HG03066 (cell line): ENCODE measurements around the gene HECTD1.

ENCODE experiments used
- ATAC-seq: cut with Tn5 transposase; IDR thresholded peaks from one replicate; pipeline ENCODE4 v1.9.1; 2021; ENCODE audit warnings: low read depth; ENCODE audit not compliant: unreplicated experiment

Gene HECTD1

GRCh38 chr14:31162910-31163649, 44.5 kb downstream of the HECTD1 start:
- ATAC-seq, result no peak

DNA sequence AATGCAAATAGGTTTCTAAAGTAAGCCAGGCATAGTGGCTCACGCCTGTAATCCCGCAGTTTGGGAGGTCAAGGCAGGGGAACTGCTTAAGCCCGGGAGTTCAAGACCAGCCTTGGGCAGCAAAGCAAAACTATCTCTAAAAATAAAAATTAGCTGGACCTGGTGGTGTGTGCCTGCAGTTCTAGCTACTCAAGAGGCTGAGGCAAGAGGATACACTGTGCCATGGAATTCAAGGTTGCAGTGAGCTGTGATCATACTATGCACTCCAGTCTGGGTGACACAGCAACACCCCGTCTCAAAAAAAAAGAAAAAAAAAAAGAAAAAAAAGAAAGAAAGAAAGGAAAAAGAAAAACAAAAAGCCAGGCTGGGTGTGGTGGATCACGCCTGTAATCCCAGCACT, 46.3 kb downstream of the HECTD1 start:
- ATAC-seq, result no peak

- no peak for ATAC-seq
Observed at GRCh38 chr14:31159682-31160296, 47.8 kb downstream of the HECTD1 start.

DNA sequence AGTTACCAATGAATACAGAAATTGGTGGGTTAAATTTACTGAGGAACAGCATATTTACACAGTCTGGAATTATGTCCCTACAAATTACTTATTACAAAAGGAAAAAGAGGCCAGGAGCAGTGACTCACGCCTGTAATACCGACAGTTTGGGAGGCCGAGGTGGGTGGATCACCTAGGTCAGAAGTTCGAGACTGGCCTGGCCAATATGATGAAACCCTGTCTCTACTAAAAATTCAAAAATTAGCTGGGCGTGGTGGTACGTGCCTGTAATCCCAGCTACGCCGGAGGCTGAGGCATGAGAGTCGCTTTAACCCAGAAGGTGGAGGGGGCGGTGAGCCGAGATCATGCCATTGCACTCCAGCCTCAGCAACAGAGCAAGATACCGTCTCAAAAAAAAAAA, 52.6 kb downstream of the HECTD1 start:
- no peak for ATAC-seq

DNA sequence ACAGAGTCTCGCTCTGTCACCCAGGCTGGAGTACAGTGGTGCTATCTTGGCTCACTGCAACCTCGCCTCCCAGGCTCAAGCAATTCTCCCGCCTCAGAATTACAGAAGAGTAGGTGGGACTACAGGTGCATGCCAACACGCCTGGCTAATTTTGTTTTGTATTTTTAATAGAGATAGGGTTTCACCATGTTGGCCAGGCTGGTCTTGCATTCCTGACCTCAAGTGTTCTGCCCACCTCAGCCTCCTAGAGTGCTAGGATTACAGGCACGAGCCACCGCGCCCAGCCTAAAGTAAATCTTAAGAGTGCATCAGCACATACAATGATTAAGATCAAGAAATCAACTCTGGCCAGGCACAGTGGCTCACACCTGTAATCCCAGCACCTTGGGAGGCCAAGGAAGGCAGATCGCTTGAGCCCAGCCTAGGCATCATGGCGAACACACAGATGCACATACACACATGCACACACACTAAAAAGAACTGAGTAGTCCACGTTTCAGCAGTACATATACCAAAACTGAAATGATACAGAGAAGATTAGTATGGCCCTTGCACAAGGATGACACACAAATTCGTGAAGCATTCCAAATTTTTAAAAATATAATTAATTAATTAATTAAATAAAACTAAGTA, 65.0 kb downstream of the HECTD1 start:
- no peak for ATAC-seq

GRCh38 chr14:31139301-31139847, 68.2 kb downstream of the HECTD1 start:
- no peak for ATAC-seq

DNA sequence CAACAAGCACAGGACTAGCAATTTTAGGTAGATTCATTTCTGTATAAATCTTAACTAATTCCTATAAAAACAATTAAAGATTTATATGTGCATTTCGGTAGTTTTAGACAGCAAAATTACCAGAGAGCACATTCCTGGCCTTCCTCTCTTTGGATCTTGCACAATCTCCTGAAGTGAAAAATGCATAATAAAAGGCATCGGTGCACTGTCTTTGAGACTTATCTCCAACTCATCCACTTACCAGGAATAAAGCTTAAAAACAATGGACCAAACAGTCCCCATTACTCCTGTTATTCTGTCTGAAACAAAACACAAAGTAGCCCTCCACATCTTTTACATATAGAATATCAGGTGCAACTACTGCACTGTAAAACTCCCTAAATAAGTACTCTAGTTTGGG, 69.3 kb downstream of the HECTD1 start:
- no peak for ATAC-seq

DNA sequence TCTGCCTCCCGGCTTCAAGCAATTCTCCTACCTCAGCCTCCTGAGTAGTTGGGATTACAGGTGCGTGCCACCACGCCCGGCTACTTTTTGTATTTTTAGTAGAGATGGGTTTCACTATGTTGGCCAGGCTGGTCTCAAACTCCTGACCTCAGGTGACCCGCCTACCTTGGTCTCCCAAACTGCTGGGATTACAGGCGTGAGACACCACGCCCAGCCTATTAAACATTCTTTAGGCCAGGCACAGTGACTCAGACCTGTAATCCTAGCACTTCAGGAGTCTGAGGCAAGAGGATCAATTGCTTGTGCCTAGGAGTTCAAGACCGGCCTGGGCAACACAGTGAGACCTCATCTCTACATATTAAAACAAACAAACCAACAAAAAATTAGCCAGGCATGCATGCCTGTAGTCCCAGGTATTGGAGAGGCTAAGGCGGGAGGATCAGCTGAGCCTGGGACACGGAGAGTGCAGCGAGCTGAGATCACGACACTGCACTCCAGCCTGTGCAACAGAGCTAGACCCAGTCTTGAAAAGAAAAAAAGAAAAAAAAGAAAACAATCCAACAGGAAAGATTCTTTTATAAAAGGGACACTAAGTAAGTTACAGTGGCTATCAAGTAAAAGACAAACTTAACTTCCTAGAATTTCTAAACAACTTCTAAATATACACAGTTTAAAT, 70.2 kb downstream of the HECTD1 start:
- no peak for ATAC-seq

- no peak for ATAC-seq
Observed at GRCh38 chr14:31133133-31133532, 74.5 kb downstream of the HECTD1 start.

DNA sequence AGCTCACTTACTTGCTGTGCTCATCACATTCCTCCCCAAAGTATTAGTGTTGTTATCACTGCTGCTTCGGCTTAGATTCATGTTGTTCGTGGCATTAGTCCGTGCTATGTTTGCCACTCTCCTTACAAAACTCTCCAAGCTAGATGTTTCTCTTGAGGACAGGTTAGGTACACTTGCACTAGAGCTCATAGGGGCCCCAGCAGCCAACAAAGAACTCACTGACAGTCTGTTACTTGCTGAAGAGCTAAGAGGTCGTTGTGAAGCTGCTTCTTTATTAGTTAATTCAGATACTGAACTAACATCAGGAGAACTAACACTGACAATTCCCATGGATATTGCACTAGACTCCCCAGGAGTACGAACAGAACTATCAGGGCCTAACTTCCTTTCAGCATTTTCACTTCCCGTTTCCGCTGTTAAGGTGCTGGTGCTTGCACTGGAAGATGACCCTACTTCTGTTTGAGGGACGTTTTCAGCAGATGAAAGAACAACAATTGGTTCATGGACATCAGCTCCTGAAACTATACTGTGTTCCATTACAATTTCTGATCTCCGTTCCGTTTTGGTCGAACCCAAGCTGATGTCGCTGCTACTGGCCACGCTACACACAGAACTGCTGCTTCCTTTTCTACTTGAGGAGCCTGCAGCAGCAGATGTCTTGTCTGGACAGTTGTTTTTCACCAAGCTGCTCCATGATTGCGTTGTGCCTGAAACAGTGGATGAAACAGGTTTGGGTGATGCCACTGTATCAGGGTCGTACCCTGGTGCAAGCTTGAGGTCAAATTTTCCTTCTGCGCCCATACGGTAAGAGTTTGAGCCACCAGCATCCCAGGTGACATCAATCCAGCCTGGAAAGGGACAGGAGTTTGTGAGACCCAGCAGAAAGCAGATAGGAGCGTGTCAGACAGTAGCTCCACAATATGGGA, 78.7 kb downstream of the HECTD1 start:
- ATAC-seq, result no peak

DNA sequence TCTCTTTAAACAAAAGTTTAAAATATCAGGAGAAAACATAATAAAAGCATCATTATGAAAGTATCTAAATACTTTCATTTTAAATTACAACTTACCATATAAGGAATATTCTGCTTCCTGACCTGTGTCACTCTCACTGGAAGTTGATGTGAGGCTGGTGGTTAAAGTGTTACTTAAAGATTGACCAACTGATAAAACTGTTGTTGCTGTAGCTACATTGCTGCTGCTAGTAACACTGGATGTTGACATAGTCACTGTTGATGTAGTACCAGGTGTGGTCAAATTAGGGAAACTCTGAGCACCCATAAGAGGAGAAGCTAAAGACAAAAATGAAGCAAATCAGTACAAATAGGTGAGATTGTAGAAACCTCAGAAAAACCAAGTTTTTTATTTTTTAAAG, 79.9 kb downstream of the HECTD1 start:
- peak; percentile 77 for ATAC-seq

GRCh38 chr14:31126680-31127079, 80.9 kb downstream of the HECTD1 start:
- ATAC-seq, result no peak

DNA sequence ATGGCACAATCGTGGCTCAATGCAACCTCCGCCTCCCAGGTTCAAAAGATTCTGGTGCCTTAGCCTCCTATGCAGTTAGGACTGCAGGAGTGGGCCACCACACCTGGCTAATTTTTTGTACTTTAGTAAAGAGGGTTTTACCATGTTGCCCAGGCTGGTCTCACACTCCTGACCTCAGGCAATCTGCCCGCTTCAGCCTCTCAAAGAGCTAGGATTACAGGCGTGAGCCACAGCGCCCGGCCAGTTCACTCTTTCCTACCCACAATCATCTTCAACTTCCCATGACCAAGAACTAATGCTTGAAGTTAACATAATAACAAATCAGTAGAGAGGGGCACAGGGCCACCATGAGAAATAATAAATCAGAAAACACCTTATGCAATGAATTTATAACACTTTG, 82.4 kb downstream of the HECTD1 start:
- ATAC-seq, result no peak

GRCh38 chr14:31124197-31124596, 83.4 kb downstream of the HECTD1 start:
- no peak for ATAC-seq

- ATAC-seq, result no peak
Observed at GRCh38 chr14:31122921-31123320, 84.7 kb downstream of the HECTD1 start.

- no peak for ATAC-seq
Observed at GRCh38 chr14:31122098-31122611, 85.4 kb downstream of the HECTD1 start.

GRCh38 chr14:31118892-31119291, 88.7 kb downstream of the HECTD1 start:
- ATAC-seq, result no peak

DNA sequence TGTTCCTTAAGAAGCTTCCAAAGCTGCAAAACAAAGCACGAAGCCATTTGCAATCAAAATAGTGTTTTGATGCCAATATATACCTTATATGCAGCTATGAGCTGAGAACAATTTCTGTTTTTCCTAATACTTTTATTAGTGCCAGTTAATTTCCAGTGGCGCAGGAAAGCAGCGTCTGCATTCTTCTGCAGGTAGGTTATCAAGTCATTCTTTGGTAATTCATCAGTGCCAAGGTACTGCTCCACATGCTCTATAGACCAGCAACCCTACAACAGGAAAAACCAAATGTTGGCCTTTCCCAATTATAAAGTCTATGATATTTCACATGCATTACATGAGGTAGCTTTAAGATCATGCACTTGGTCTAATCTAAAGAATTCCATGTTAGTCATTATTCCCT, 93.8 kb downstream of the HECTD1 start:
- ATAC-seq, result no peak

DNA sequence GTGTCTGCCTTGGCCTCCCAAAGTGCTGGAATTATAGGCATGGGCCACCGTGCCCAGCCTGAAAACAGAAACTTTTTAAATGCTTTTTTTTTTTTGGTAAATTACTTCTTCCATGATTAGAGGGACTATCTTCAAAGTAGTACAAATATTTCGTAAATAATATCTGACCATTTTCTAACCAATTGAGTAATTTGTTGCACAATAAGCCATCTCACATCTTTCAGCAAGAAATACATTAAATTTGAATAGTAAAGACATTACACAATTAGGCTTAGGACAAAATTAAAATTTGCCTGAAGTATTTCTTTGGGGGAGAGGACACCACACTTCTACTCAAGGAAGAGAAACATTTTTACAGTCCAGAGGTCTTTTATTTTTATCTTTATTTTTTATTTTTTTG, 96.7 kb downstream of the HECTD1 start:
- no peak for ATAC-seq

GRCh38 chr14:31109257-31109656, 98.3 kb downstream of the HECTD1 start:
- no peak for ATAC-seq
